Trophoblast cell (in vitro differentiated cells and primary cell): Measurements from ENCODE around the gene GALR2.

Experiments
- DNase-seq, 2 donors: peaks; one replicate each; pipeline ENCODE4 v3.0.0-alpha.2; 2016
- H2AFZ ChIP-seq: 2 replicates; pipeline ENCODE4 v1.6.1; 2013; ENCODE audit warnings: low read length, moderate library complexity, mild to moderate bottlenecking; ENCODE audit not compliant: insufficient read depth, poor library complexity
- H2AK5ac ChIP-seq: 2 replicates; pipeline ENCODE4 v1.6.1; 2013; ENCODE audit warnings: mild to moderate bottlenecking, low read length
- H2BK120ac ChIP-seq: 2 replicates; pipeline ENCODE4 v1.6.1; 2013; ENCODE audit warnings: low read length, mild to moderate bottlenecking, moderate library complexity; ENCODE audit not compliant: insufficient read depth, poor library complexity
- H2BK12ac ChIP-seq: 2 replicates; pipeline ENCODE4 v1.6.1; 2013; ENCODE audit warnings: mild to moderate bottlenecking, low read length, moderate library complexity
- H2BK5ac ChIP-seq: 2 replicates; pipeline ENCODE4 v1.6.1; 2013; ENCODE audit warnings: low read length, low read depth, moderate library complexity, mild to moderate bottlenecking; ENCODE audit not compliant: poor library complexity
- H3K14ac ChIP-seq: 2 replicates; pipeline ENCODE4 v1.6.1; 2013; ENCODE audit warnings: mild to moderate bottlenecking, low read length
- H3K18ac ChIP-seq: 2 replicates; pipeline ENCODE4 v1.6.1; 2013; ENCODE audit warnings: mild to moderate bottlenecking, low read length
- H3K23ac ChIP-seq: 2 replicates; pipeline ENCODE4 v1.6.1; 2013; ENCODE audit warnings: low read length
- H3K27ac ChIP-seq: 2 replicates; pipeline ENCODE4 v1.5.1; 2013; ENCODE audit warnings: low read depth, mild to moderate bottlenecking, inconsistent platforms, low read length, moderate library complexity
- H3K27me3 ChIP-seq: 2 replicates; pipeline ENCODE4 v1.6.1; 2013; ENCODE audit warnings: inconsistent platforms, mild to moderate bottlenecking, low read length, moderate library complexity; ENCODE audit not compliant: insufficient read depth
- H3K36me3 ChIP-seq, 2 experiments: 1 replicate in 1 of 2; 2 replicates in 1 of 2; pipeline ENCODE4 v1.6.1; 2013; ENCODE audit warnings: low read length in 2 of 2, mild to moderate bottlenecking in 2 of 2, moderate library complexity in 1 of 2; ENCODE audit not compliant: insufficient read depth in 2 of 2, control insufficient read depth in 1 of 2
- H3K4ac ChIP-seq: 2 replicates; pipeline ENCODE4 v1.6.1; 2013; ENCODE audit warnings: low read depth, mild to moderate bottlenecking, low read length, moderate library complexity
- H3K4me1 ChIP-seq, 2 experiments: 1 replicate in 1 of 2; 2 replicates in 1 of 2; pipeline ENCODE4 v1.6.1; 2013; ENCODE audit warnings: low read length in 2 of 2, mild to moderate bottlenecking in 2 of 2, moderate library complexity in 1 of 2; ENCODE audit not compliant: insufficient read depth in 2 of 2, control insufficient read depth in 1 of 2
- H3K4me2 ChIP-seq: 2 replicates; pipeline ENCODE4 v1.6.1; 2013; ENCODE audit warnings: inconsistent platforms, mild to moderate bottlenecking, low read length, moderate library complexity
- H3K4me3 ChIP-seq: 2 replicates; pipeline ENCODE4 v1.5.1; 2013; ENCODE audit warnings: mild to moderate bottlenecking, low read depth, low read length, inconsistent platforms
- H3K79me1 ChIP-seq: one replicate; pipeline ENCODE4 v1.6.1; 2013; ENCODE audit warnings: low read length
- H3K79me2 ChIP-seq: 2 replicates; pipeline ENCODE4 v1.6.1; 2013; ENCODE audit warnings: low read length, mild to moderate bottlenecking; ENCODE audit not compliant: control insufficient read depth, insufficient read depth, poor library complexity
- H3K9ac ChIP-seq: 2 replicates; pipeline ENCODE4 v1.6.1; 2013; ENCODE audit warnings: mild to moderate bottlenecking, low read length
- H3K9me3 ChIP-seq: 2 replicates; pipeline ENCODE4 v1.6.1; 2013; ENCODE audit warnings: low read depth, mild to moderate bottlenecking, control low read depth, inconsistent platforms, low read length; ENCODE audit not compliant: insufficient read depth
- H4K12ac ChIP-seq: 2 replicates; pipeline ENCODE4 v1.6.1; 2013; ENCODE audit warnings: low read depth, mild to moderate bottlenecking, low read length, moderate library complexity
- H4K8ac ChIP-seq: 2 replicates; pipeline ENCODE4 v1.6.1; 2013; ENCODE audit warnings: low read depth, mild to moderate bottlenecking, low read length, moderate library complexity
- H4K91ac ChIP-seq: one replicate; pipeline ENCODE4 v1.6.1; 2013; ENCODE audit warnings: low read depth, mild to moderate bottlenecking, low read length, moderate library complexity
- WGBS: extraction: QIAGEN DNeasy Blood & Tissue Kit; methylation state at CpG from one replicate; pipeline ENCODE4 v1.1.7; 2013; ENCODE audit warnings: missing lambda C conversion rate; ENCODE audit not compliant: insufficient read length, insufficient coverage; ENCODE audit errors: extremely low coverage; 5-methylcytosine and 5-hydroxymethylcytosine counted together

The GALR2 gene

DNA sequence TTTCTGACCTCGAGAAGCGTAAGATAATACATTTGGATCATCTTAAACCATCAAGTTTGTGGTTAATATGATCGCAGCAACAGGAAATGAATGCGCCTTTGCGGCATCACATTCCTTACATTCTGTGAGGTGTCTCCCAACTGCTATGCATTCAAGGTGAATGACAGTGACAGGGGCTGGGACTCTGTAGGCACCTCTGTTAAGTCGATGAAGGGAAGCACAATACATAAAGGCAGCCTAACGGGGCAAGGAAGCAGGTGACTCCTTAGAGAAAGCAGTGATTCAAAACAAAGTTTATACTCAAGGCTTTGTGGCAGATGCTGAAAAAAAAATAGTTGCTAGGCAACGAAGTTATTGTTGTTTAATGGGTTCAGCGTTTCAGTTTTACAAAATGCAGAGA is 25.9 kb upstream of the GALR2 start:
- Histone ChIP-seq H2AFZ (no peak overlapping the region), H4K91ac (no peak overlapping the region), H3K14ac (no peak overlapping the region), H3K9ac (no peak overlapping the region), H3K4ac (no peak overlapping the region), H3K79me1 (peaks cover under 1% of the 10 kb centered on the region), H2AK5ac (no peak overlapping the region), H3K36me3 (peaks cover 65 to 76% of the 10 kb centered on the region in 2 experiments), H2BK120ac (no peak overlapping the region), H3K23ac (no peak overlapping the region), H4K8ac (no peak overlapping the region), H3K27me3 (no peaks in the 10 kb centered on the region), H3K4me1 (peaks cover 0 to 8% of the 10 kb centered on the region in 2 experiments), H3K4me2 (no peak overlapping the region), H3K4me3 (no peak overlapping the region), H3K18ac (no peak overlapping the region), H4K12ac (no peak overlapping the region), H2BK12ac (no peak overlapping the region), H2BK5ac (no peak overlapping the region), H3K79me2 (no peaks in the 10 kb centered on the region), H3K9me3 (no peaks in the 10 kb centered on the region), H3K27ac (no peak overlapping the region)
- DNase-seq = peak; percentile 30 to 66
- WGBS = no CpG with 5 or more reads among the region's 9 CpGs

- no peak overlapping the region for H3K23ac ChIP-seq
- no peak overlapping the region for H4K91ac ChIP-seq
- no CpG with 5 or more reads among the region's 3 CpGs for WGBS
- no peak overlapping the region for H4K12ac ChIP-seq
- no peak overlapping the region for H3K4ac ChIP-seq
- peaks cover 61 to 71% of the 10 kb centered on the region in 2 experiments for H3K36me3 ChIP-seq
- H3K4me3 ChIP-seq = no peak overlapping the region
- no peak overlapping the region for H3K18ac ChIP-seq
- no peaks in the 10 kb centered on the region for H3K9me3 ChIP-seq
- no peak overlapping the region for H2AFZ ChIP-seq
- peaks cover 0 to 11% of the 10 kb centered on the region in 2 experiments for H3K4me1 ChIP-seq
- no peak overlapping the region for H2BK12ac ChIP-seq
- no peak overlapping the region for H2BK5ac ChIP-seq
- H2BK120ac ChIP-seq = no peak overlapping the region
- H3K14ac ChIP-seq = no peak overlapping the region
- H3K79me1 ChIP-seq = peaks cover 2% of the 10 kb centered on the region
- H4K8ac ChIP-seq = no peak overlapping the region
- H3K79me2 ChIP-seq = no peaks in the 10 kb centered on the region
- H3K9ac ChIP-seq = no peak overlapping the region
- H3K27ac ChIP-seq = no peak overlapping the region
- H3K4me2 ChIP-seq = no peak overlapping the region
- no peaks in the 10 kb centered on the region for H3K27me3 ChIP-seq
- H2AK5ac ChIP-seq = no peak overlapping the region
- no peak for DNase-seq
These were observed 25.3 kb upstream of the GALR2 start for GRCh38 chr17:76049239-76049638.

- Histone ChIP-seq H3K4me2 (no peak overlapping the region), H2BK12ac (no peak overlapping the region), H2AFZ (no peak overlapping the region), H3K79me2 (no peaks in the 10 kb centered on the region), H3K4me1 (peaks cover 3 to 11% of the 10 kb centered on the region in 2 experiments), H3K23ac (no peak overlapping the region), H2AK5ac (no peak overlapping the region), H3K4ac (no peak overlapping the region), H3K27me3 (no peaks in the 10 kb centered on the region), H2BK5ac (no peak overlapping the region), H4K8ac (no peak overlapping the region), H3K36me3 (peaks cover 54 to 63% of the 10 kb centered on the region in 2 experiments), H3K14ac (no peak overlapping the region), H4K12ac (no peak overlapping the region), H3K27ac (no peak overlapping the region), H3K18ac (no peak overlapping the region), H3K4me3 (no peak overlapping the region), H3K9me3 (no peaks in the 10 kb centered on the region), H4K91ac (no peak overlapping the region), H2BK120ac (no peak overlapping the region), H3K79me1 (peaks cover 2% of the 10 kb centered on the region), H3K9ac (no peak overlapping the region)
- no peak for DNase-seq
- WGBS = no CpG with 5 or more reads among the region's 15 CpGs
These were observed 24.6 kb upstream of the GALR2 start for GRCh38 chr17:76049836-76050537.

- Histone ChIP-seq H3K27ac (no peak overlapping the region), H3K27me3 (no peaks in the 10 kb centered on the region), H3K9ac (no peak overlapping the region), H3K36me3 (peaks cover 49 to 57% of the 10 kb centered on the region in 2 experiments), H4K12ac (no peak overlapping the region), H2AK5ac (no peak overlapping the region), H3K9me3 (no peaks in the 10 kb centered on the region), H4K91ac (no peak overlapping the region), H4K8ac (no peak overlapping the region), H3K14ac (no peak overlapping the region), H3K4me2 (no peak overlapping the region), H2AFZ (no peak overlapping the region), H3K4me3 (no peak overlapping the region), H3K18ac (no peak overlapping the region), H3K4me1 (peaks cover 3 to 11% of the 10 kb centered on the region in 2 experiments), H3K23ac (no peak overlapping the region), H2BK12ac (no peak overlapping the region), H3K79me1 (peaks cover 2% of the 10 kb centered on the region), H3K4ac (no peak overlapping the region), H2BK5ac (no peak overlapping the region), H2BK120ac (no peak overlapping the region), H3K79me2 (no peaks in the 10 kb centered on the region)
- WGBS = no CpG with 5 or more reads among the region's 11 CpGs
- peak; percentile 85 to 97 for DNase-seq
These were observed 23.8 kb upstream of the GALR2 start for GRCh38 chr17:76050538-76051467.
